NT2/D1 (cell line): Measurements from ENCODE around the gene KYNU.
"Not testable (repeated sequence)": the region's sequence is repeated elsewhere in the genome, so short reads cannot be mapped to it uniquely, and the experiment has no call there.

Source experiments
- DNase-seq: peaks from one replicate; pipeline ENCODE4 v3.0.0-alpha.2; 2011; ENCODE audit warnings: low read depth, low spot score
- H3K27me3 ChIP-seq: 2 replicates; pipeline ENCODE4 v1.6.0; 2011; ENCODE audit warnings: mild to moderate bottlenecking; ENCODE audit not compliant: insufficient read length, insufficient read depth
- H3K36me3 ChIP-seq: 2 replicates; pipeline ENCODE4 v1.6.1; 2011; ENCODE audit warnings: mild to moderate bottlenecking, low read length, mixed read lengths; ENCODE audit not compliant: insufficient read depth, insufficient read length
- H3K4me1 ChIP-seq: 2 replicates; pipeline ENCODE4 v1.5.1; 2011; ENCODE audit not compliant: insufficient read depth, insufficient read length
- H3K4me3 ChIP-seq: 2 replicates; pipeline ENCODE4 v1.5.1; 2011; ENCODE audit warnings: low read depth; ENCODE audit not compliant: insufficient read length
- H3K9ac ChIP-seq: 2 replicates; pipeline ENCODE4 v1.6.0; 2011; ENCODE audit warnings: low read depth; ENCODE audit not compliant: insufficient read length
- H3K9me3 ChIP-seq: 2 replicates; pipeline ENCODE4 v1.5.1; 2011; ENCODE audit warnings: mild to moderate bottlenecking, low read length; ENCODE audit not compliant: insufficient read depth
- SUZ12 ChIP-seq: IDR thresholded peaks from 2 replicates; pipeline ENCODE4 v1.6.1; 2011; ENCODE audit not compliant: insufficient read length, insufficient read depth; ENCODE audit errors: extremely low read depth
- YY1 ChIP-seq: IDR thresholded peaks from 2 replicates; pipeline ENCODE4 v1.6.1; 2011; ENCODE audit not compliant: insufficient read length, insufficient read depth
- ZNF274 ChIP-seq: IDR thresholded peaks from 2 replicates; pipeline ENCODE4 v1.6.1; 2011; ENCODE audit warnings: mild to moderate bottlenecking, low read depth, low read length

Gene KYNU

DNA sequence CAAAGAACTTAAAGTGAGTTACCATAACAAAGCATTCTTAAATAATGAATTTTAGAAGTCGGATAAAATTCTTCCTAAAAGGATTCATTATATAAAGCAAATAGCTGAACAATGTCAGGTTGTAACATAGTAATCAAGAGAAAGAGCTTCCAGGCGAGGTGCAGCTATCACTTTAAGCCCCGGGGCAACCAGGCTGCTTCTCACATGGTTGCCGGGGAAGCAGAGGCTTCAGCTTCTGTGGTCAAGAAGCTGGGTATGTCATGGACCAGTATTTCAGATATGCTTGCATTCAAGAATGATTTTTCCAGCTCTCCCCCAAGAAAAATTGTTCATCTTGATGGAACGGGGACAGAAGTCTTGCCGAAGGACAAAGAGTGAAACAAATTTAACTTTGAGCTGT, 23.6 kb upstream of the KYNU start:
- no peak for TF ChIP-seq YY1
- no peak for TF ChIP-seq SUZ12
- TF ChIP-seq ZNF274: no peak

DNA sequence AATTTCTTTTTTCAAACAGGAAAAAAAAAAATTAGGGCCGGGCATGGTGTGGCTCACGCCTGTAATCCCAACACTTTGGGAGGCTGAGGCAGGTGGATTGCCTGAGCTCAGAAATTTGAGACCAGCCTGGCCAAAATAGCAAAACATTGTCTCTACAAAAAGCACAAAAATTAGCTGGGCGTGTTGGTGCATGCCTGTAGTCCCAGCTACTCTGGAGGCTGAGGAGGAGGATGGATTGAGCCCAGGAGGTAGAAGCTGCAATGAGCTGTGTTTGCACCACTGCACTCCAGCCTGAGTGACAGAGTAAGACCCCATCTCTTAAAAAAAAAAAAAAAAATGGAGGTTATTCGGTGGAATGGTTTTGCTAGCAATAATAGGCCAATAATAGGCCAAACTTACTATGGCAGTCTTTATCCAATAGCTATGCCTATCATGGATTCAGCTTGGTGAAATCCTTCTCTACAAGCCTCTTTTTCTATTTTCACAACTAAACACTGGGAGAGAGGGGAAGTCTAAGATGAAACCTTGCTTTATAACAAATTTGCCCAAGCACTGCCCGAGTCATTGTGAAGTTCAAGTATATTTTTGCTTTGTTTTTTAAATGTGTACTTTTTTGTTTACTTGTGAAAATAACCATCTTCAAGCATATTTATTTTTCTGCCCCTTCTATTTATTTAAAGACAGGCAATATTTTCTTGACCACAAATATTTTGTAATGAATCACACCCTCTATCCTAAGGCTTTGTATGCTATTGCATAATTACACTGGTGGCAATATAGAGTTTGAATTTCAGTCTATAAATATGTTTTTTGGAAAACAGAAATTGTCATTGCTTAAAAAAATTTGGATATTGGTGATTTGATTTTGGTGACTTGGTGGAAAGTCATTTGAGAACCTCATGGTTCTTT, 20.0 kb upstream of the KYNU start:
- DNase-seq: no peak
- H3K9me3 ChIP-seq: no peaks in the 10 kb centered on the region
- no peak overlapping the region for H3K4me3 ChIP-seq
- H3K4me1 ChIP-seq: no peaks in the 10 kb centered on the region
- TF ChIP-seq YY1: no peak
- no peak for TF ChIP-seq ZNF274
- TF ChIP-seq SUZ12: no peak
- no peaks in the 10 kb centered on the region for H3K27me3 ChIP-seq
- H3K36me3 ChIP-seq: no peaks in the 10 kb centered on the region
- H3K9ac ChIP-seq: no peak overlapping the region

More for the DNA sequence above, 23.6 kb upstream of the KYNU start:
- H3K9me3 ChIP-seq: no peaks in the 10 kb centered on the region
- H3K36me3 ChIP-seq: no peaks in the 10 kb centered on the region
- no peak overlapping the region for H3K9ac ChIP-seq
- no peaks in the 10 kb centered on the region for H3K27me3 ChIP-seq
- no peaks in the 10 kb centered on the region for H3K4me1 ChIP-seq
- H3K4me3 ChIP-seq: no peak overlapping the region
- no peak for DNase-seq

DNA sequence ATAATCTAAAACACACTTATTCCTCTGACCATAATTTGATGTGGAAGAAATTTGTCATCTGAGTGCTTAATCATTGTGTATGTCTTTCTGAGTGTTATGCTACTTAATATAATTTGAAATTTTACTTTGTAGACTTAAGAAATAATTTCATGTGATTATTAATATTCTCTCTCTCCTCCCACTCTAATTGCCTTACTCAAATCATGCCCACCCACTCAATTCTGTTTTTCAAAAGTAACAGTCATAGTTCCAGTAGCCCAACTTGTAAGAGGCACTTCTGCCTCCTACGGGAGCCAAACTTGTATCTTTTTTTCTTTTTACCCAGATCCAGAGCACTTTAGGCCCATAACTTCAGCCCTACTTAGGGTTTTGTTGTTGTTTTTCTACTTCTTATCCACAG, 18.5 kb upstream of the KYNU start:
- H3K36me3 ChIP-seq: no peaks in the 10 kb centered on the region
- no peak for DNase-seq
- no peaks in the 10 kb centered on the region for H3K4me1 ChIP-seq
- no peaks in the 10 kb centered on the region for H3K27me3 ChIP-seq
- H3K9me3 ChIP-seq: no peaks in the 10 kb centered on the region
- H3K4me3 ChIP-seq: no peak overlapping the region
- no peak for TF ChIP-seq YY1
- no peak for TF ChIP-seq SUZ12
- TF ChIP-seq ZNF274: no peak
- H3K9ac ChIP-seq: no peak overlapping the region

DNA sequence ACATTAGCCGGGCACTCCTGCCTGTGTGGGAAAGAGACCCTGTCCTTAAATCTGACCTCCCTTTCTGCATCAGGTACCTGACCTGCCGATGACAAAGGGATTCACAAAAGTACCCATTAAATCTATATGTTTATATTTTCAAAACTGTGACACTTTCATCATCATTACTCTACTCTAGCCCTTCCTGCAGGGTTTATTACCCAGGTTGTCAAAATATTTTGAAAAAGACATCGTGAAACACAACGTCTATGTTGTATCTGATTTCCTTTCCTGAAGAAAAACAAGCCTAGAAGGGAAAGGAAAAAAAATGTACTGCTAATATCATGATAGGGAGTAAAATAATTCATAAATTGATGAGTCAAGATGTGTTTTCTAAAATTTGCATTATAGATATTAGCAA, 15.2 kb upstream of the KYNU start:
- no peak for TF ChIP-seq YY1
- no peak for TF ChIP-seq ZNF274
- TF ChIP-seq SUZ12: no peak
- H3K9ac ChIP-seq: no peak overlapping the region
- no peaks in the 10 kb centered on the region for H3K9me3 ChIP-seq
- H3K4me1 ChIP-seq: no peaks in the 10 kb centered on the region
- H3K27me3 ChIP-seq: no peaks in the 10 kb centered on the region
- no peak for DNase-seq
- no peaks in the 10 kb centered on the region for H3K36me3 ChIP-seq
- H3K4me3 ChIP-seq: no peak overlapping the region

DNA sequence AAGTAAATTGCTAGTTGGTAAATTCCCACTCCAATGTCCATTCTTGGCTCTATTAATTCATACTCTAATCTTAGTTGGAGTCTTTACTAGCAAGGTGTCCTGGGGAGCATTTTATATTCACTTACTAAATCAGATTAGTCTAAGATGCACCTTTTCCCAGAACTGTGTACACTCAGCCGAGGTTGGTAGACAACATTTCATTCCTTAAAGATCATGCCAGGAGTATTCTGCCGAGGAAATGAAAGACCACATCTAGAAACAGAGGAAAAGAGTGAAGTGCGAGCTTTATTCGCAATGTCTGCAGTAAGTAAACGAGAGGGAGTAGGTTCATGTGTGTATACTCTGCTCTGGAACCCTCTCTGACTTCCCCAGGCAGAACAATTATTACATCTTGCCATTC, 14.6 kb upstream of the KYNU start:
- no peak for DNase-seq
- no peaks in the 10 kb centered on the region for H3K36me3 ChIP-seq
- TF ChIP-seq SUZ12 (no peak), YY1 (no peak), ZNF274 (no peak)
- no peak overlapping the region for H3K4me3 ChIP-seq
- no peak overlapping the region for H3K9ac ChIP-seq
- H3K9me3 ChIP-seq: no peaks in the 10 kb centered on the region
- no peaks in the 10 kb centered on the region for H3K4me1 ChIP-seq
- H3K27me3 ChIP-seq: no peaks in the 10 kb centered on the region

DNA sequence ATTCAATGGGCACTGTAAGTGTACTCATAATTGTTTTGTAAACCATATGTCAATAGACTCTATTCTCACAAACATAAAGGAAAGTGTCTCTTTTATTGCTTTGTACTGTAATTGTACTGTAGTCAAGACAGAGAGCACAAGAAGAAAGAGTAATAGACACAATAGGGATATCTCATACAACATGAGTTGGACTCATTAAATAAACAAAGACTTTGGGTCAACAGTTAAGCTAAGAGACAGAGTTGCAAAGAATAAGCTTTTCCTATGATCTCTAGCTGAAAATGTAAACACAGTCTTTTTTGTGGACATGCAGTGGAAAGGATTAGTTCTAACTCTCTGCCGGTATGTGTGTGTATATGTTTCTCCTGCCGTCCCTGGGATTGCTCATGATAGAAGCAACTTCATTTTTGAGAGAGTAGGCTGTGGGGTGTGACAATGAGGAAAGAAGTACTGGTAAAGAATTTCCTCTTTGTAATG, 13.9 kb upstream of the KYNU start:
- Histone ChIP-seq H3K9ac (no peak overlapping the region), H3K4me1 (no peaks in the 10 kb centered on the region), H3K36me3 (no peaks in the 10 kb centered on the region), H3K4me3 (no peak overlapping the region), H3K27me3 (no peaks in the 10 kb centered on the region), H3K9me3 (peaks cover 3% of the 10 kb centered on the region; the same call in 1 of the 2 replicates)
- no peak for DNase-seq
- TF ChIP-seq SUZ12 (no peak), YY1 (no peak), ZNF274 (no peak)

DNA sequence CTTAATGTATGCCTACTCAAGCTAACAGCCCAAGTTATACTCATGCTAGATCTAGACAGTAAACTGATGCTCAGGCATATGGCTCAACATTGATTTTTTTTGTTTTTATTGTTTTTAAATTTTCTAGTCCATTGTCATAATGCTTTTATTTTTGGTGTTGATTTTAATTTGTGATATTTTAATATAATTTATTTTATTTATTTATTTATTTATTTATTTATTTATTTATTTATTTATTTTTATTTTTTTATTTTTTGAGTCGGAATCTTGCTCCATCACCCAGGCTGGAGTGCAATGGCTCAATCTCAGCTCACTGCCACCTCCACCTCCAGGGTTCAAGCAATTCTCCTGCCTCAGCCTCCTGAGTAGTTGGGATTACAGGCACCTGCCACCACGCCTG, 12.9 kb upstream of the KYNU start:
- H3K9ac ChIP-seq, H3K4me3 ChIP-seq, H3K4me1 ChIP-seq, H3K36me3 ChIP-seq, H3K9me3 ChIP-seq, DNase-seq, H3K27me3 ChIP-seq: not testable (repeated sequence)

DNA sequence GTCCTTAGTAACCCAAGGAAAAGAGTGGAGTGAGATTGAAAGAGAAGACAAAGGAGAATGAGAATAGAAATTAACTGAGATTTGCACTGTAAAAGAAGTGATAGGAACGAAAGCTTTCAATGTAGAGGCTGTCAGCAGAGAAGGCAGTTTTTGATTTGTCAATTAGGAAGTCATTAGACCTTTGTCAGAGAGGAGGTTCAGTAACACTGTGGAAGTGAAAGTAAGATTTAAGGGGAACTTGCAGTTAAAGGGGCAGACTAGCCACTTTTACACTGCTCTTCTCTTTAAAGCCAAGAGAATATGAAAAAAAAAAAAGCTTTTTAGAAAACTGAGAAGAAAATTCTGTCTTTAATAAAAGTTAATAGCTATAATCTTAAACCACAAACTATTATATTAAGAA, 11.5 kb upstream of the KYNU start:
- Histone ChIP-seq H3K4me3 (no peak overlapping the region), H3K4me1 (no peaks in the 10 kb centered on the region), H3K36me3 (no peaks in the 10 kb centered on the region), H3K9ac (no peak overlapping the region), H3K27me3 (no peaks in the 10 kb centered on the region), H3K9me3 (peaks cover 7% of the 10 kb centered on the region; the same call in 1 of the 2 replicates)
- DNase-seq: no peak
- no peak for TF ChIP-seq SUZ12
- TF ChIP-seq ZNF274: no peak
- TF ChIP-seq YY1: no peak
